HTR-8/SVneo (cell line): ENCODE data around the gene DNASE1L3.
A peak's percentile ranks its signal among the peaks of the same experiment; 100 is the strongest.
"Not testable (repeated sequence)": the region's sequence is repeated elsewhere in the genome, so short reads cannot be mapped to it uniquely, and the experiment has no call there.

Experiments
- DNase-seq: peaks from one replicate; pipeline ENCODE4 v3.0.0; 2011; ENCODE audit warnings: low spot score, mixed read lengths; ENCODE audit not compliant: insufficient read length
- FAIRE-seq: peaks from 2 replicates; lab custom pipeline; 2011; peaks lifted over from hg19 to GRCh38; lab: Jason Lieb, UNC

The DNASE1L3 gene

GRCh38 chr3:58236527-58237237 is 25.9 kb upstream of the DNASE1L3 start:
- FAIRE-seq (no peak), DNase-seq (no peak)

GRCh38 chr3:58235970-58236369 is 25.2 kb upstream of the DNASE1L3 start:
- DNase-seq (no peak), FAIRE-seq (no peak)

DNA sequence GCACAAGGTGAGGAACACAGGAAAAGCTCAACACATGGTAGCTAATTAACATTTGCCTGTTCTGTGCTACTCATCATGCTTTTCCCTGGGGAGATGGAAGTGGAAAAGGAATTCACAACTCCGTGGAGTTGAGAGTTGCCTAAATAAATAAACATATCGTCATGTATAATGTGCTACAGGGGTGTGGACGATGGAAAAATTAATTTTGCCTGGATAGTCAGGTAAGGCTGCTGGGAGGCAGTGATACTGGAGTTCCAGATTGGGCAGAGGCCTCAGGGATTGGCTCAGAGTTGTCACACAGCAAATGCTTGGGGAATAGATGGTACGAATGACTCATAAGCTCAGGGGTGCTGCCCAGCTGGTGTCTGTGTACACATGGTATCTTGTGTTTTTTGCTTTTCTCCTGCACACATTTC is 23.8 kb upstream of the DNASE1L3 start:
- FAIRE-seq (no peak), DNase-seq (no peak)

DNA sequence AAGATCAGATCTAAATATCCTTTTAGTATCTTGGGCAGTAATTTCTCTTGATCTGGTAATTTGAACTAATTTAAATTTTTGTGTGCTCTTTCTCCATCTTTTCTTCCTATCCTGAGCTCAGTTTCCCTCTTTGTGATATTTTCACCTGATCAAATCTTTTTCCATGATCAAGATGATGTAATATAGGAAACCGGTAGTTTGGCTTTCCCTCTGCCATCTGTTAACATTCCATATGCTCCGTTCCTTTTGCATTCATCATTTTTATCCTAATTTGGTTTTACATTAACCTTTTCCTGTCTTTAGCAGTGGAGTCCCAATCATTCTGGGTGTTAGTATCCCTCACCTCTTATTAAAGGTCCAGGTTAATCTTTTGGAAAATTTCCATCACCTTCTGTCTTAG is 20.9 kb upstream of the DNASE1L3 start:
- no peak for DNase-seq
- no peak for FAIRE-seq

GRCh38 chr3:58230876-58231552 is 20.2 kb upstream of the DNASE1L3 start:
- FAIRE-seq = no peak
- DNase-seq = no peak

DNA sequence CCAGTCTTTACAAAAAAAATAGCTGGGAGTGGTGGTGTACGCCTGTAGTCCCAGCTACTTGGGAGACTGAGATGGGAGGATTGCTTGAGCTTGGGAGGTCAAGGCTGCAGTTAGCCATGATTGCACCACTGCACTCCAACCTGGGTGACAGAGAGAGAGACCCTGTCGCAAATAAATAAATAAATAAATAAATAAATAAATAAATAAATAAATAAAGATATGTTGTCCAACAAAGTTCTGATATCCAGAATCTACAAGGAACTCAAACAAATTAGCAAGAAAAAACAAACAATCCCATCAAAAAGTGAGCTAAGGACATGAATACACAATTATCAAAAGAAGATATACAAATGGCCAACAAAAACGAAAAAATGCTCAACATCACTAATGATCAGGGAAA is 17.2 kb upstream of the DNASE1L3 start:
- DNase-seq, FAIRE-seq: not testable (repeated sequence)

- FAIRE-seq = no peak
Measured at GRCh38 chr3:58223855-58224254, 13.1 kb upstream of the DNASE1L3 start.

DNA sequence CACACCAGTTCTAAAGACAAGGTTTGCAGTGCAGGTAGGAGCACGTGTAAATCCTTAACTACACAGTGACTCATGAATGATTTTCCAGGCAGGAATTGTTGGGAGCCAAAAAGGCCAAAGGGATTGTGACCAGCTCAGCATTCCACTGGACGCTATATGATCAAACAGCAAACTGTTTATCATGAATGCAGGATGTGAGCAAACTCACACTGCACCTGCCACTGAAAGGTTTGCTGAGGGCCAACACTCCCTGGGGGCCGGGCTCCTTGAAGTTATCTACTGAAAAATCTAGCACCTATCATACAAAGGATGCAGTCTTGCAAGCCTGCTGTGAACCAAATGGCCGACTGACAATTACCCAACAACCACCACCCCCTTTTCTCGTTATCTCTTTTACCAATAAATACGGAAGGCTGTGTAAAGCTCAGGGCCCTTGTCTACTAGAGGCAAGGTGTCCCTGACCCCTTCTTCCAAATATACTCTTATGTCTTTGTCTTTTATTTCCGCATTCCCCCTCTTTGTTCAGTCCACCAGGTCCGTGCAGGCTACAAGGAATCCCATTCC is 11.5 kb upstream of the DNASE1L3 start:
- DNase-seq = no peak
- no peak for FAIRE-seq

More at GRCh38 chr3:58223855-58224254, 13.1 kb upstream of the DNASE1L3 start:
- no peak for DNase-seq

GRCh38 chr3:58218904-58219303 is 8.1 kb upstream of the DNASE1L3 start:
- DNase-seq = no peak
- FAIRE-seq = no peak

GRCh38 chr3:58217209-58217811 is 6.5 kb upstream of the DNASE1L3 start:
- peak; percentile 87 for FAIRE-seq
- peak; percentile 71 for DNase-seq

- FAIRE-seq (no peak), DNase-seq (no peak)
Measured at GRCh38 chr3:58216496-58217195, 5.9 kb upstream of the DNASE1L3 start.

DNA sequence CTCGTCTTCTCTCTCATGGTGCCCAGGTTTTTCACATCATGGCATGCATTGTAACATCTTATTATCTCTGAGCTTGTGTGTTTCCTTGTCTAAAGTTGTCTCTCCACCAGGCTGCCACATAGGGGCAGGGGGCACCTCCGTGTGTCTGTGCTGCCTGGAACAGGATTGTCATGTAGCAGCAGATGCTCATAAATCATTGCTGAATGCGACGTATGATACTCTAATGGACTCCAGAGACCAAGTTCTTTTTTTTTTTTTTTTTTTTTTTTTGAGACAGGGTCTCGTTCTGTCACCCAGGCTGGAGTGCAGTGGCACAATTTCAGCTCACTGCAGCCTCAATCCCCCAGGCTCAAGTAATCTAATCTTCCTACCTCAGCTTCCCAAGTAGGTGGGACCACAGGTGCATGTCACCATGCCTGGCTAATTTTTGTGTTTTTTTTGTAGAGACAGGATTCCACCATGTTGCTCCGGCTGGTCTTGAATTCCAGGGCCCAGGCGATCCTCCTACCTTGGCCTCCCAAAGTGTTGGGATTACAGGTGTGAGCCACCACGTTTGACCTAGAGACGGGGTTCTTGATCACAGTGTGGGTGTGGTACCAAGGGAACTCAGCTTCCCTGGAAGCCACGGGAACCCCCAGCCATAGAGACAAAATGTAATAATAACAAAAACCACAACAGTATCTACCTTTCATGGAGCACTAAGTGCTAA is 4.7 kb upstream of the DNASE1L3 start:
- DNase-seq (no peak), FAIRE-seq (no peak)

GRCh38 chr3:58214484-58215316 is 3.9 kb upstream of the DNASE1L3 start:
- FAIRE-seq = peak; percentile 36
- DNase-seq = no peak

GRCh38 chr3:58209933-58210332 is 839 bp downstream of the DNASE1L3 start:
- FAIRE-seq (no peak), DNase-seq (no peak)

DNA sequence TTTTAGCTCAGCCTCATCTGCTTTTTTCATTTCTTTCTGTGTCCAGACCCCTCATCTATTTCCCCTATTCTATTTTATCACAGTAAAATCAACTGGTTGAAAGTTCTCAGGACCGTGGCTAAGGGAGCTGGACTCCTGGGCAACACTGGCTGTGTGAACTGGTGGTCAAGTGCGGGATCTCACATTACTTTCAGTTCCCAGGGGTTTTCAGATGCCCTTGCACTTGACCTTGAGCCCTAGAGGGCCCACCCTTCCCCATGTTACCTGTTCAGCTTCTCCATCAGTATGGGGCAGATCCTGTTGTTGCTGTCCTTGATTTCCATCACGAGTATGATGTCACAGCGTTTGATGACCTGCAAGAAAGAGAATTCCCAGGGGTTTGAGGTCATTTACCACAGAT is 2.8 kb downstream of the DNASE1L3 start:
- FAIRE-seq (no peak), DNase-seq (no peak)

DNA sequence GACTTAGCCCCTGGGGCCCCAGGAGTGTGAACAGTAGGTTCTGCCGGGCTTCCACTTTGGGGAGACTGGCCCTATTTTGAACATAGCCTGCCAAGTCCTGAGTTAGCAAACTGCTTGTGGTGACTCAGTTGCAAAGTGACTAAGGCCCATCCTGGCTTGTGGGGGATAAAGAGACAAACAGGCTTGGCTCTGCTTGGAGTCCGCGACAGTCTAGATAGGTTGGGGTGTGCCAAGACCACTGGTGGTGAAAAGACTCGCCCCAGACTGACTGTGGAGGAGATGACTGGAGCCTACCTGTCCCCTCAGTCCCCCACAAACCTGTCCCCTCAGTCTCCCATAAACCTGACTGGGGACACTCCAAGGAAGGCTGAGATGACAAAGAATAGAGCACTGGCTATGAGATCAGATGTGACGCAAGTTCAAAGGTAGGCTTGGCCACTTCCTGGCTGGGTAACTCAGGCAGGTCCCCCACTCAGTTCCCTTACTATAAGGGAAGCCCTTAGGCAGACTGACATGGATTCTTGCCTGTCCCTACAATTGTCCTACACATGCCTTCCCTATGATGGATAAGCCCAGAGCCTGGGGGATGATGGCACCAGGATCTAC is 4.3 kb downstream of the DNASE1L3 start:
- peak; percentile 27 for DNase-seq
- FAIRE-seq = no peak

- DNase-seq (no peak), FAIRE-seq (no peak)
Measured at GRCh38 chr3:58205981-58206380, 4.8 kb downstream of the DNASE1L3 start.

GRCh38 chr3:58204720-58205119 is 6.1 kb downstream of the DNASE1L3 start:
- FAIRE-seq (no peak), DNase-seq (no peak)

DNA sequence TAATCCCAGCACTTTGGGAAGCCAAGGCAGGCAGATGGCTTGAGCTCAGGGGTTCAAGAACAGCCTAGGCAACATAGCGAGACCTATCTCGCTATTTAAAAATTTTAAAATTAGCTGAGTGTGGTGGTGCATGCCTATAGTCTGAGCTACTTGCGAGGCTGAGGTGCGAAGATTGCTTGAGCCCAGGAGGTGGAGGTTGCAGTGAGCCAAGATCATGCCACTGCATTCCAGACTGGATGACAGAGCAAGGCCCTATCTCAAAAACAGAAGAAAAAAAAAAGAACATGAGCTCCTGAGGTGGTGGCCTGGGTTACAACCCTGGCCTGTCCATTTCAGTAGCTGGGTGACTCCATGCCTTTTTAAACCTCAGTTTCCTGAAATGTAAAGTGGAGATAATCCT is 7.2 kb downstream of the DNASE1L3 start:
- no peak for DNase-seq
- FAIRE-seq = no peak
